ENCODE results near the gene CYP26B1. TPM values are rescaled to one million over a fixed set of nuclear protein-coding genes. Genes with fewer than 3 reads are reported as not detected.

Gene CYP26B1
- polyA plus RNA-seq, 3 donors = not detected

DNA sequence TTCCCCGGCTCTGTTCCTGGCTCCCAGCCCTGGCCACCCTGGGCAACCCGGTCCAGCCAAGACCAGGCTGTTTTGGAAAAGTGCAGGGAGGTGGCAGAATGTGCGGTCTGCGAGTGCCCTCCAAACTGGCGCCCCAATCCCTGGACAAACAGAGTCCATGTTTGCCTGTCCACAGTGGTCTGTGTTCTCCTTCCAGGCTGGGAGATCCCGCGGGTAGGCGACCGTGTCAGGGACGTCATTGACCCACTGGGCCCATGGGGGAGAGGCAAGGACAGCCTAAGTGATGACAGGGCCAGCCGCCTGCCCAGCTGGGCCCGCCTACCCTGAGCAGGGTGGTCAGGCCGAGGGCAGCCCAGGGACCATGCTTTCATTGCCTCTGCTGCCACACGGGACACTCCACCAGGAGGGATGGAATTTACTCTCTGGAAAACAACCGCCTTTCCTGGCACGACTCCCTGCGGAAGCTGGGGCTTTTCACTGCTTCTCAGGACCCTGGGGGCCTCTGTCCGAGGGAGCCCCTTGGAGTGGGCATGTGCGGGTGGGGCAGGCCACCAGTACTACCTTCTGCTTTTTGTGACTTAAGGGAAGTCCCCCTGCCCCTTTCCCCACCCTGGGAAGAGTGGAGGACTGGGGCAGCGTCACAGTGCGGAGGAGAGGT lies 20.1 kb downstream of the CYP26B1 start:
- Mint-ChIP-seq H3K9me3 (peaks cover 0 to 3% (median 0%) of the 10 kb centered on the region in 7 donors), H3K36me3 (no peaks in the 10 kb centered on the region), H3K27me3 (ENCODE audit: low read depth in 3 of 3) (peaks cover 11 to 14% (median 13%) of the 10 kb centered on the region in 3 donors), H3K4me3 (no peak overlapping the region), H3K27ac (no peak overlapping the region), H3K4me1 (no peaks in the 10 kb centered on the region)
- no peak overlapping the region for H3K4me2 ChIP-seq (replicated peaks; ENCODE audit: extremely low read depth, low read length, poor library complexity, severe bottlenecking)
- H3K36me3 ChIP-seq (replicated peaks in 1 of 2; ENCODE audit: control insufficient read depth in 1 of 2, insufficient read depth in 2 of 2, low read length in 2 of 2) = no peaks in the 10 kb centered on the region
- intact Hi-C loops (cut with micrococcal nuclease) = no loop called here
- 92% methylated on average over 17 of the region's 21 CpGs for WGBS (ENCODE audit: insufficient coverage)
- no peaks in the 10 kb centered on the region for H3K4me1 ChIP-seq (ENCODE audit: control insufficient read depth in 1 of 2, insufficient read depth in 2 of 2, low read length in 2 of 2)
- TF ChIP-seq, protein P1, sequence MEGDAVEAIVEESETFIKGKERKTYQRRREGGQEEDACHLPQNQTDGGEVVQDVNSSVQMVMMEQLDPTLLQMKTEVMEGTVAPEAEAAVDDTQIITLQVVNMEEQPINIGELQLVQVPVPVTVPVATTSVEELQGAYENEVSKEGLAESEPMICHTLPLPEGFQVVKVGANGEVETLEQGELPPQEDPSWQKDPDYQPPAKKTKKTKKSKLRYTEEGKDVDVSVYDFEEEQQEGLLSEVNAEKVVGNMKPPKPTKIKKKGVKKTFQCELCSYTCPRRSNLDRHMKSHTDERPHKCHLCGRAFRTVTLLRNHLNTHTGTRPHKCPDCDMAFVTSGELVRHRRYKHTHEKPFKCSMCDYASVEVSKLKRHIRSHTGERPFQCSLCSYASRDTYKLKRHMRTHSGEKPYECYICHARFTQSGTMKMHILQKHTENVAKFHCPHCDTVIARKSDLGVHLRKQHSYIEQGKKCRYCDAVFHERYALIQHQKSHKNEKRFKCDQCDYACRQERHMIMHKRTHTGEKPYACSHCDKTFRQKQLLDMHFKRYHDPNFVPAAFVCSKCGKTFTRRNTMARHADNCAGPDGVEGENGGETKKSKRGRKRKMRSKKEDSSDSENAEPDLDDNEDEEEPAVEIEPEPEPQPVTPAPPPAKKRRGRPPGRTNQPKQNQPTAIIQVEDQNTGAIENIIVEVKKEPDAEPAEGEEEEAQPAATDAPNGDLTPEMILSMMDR (IDR thresholded peaks at IDR 0.05) = no peak
- H4K20me1 ChIP-seq (ENCODE audit: insufficient read depth, low read length) = no peaks in the 10 kb centered on the region
- H3K9ac ChIP-seq (ENCODE audit: insufficient read depth, low read length, poor library complexity, severe bottlenecking) = no peak overlapping the region
- no peaks in the 10 kb centered on the region for H3K9me3 ChIP-seq (replicated peaks in 1 of 2; ENCODE audit: control insufficient read depth in 1 of 2, insufficient read depth in 1 of 2, low read length in 2 of 2)
- H3K4me3 ChIP-seq (replicated peaks in 1 of 3; ENCODE audit: low read depth in 2 of 3, low read length in 3 of 3) = no peak overlapping the region
- no peak for DNase-seq
- no peak overlapping the region for H2AFZ ChIP-seq (ENCODE audit: insufficient read depth, low read depth, low read length, poor library complexity, severe bottlenecking)
- no peaks in the 10 kb centered on the region for H3K27me3 ChIP-seq (ENCODE audit: control insufficient read depth in 2 of 2, insufficient read depth in 2 of 2, low read length in 2 of 2)
- H3K27ac ChIP-seq (ENCODE audit: low read depth in 1 of 2, low read length in 2 of 2) = no peak overlapping the region
- no peaks in the 10 kb centered on the region for H3K79me2 ChIP-seq (ENCODE audit: insufficient read depth, low read length)

DNA sequence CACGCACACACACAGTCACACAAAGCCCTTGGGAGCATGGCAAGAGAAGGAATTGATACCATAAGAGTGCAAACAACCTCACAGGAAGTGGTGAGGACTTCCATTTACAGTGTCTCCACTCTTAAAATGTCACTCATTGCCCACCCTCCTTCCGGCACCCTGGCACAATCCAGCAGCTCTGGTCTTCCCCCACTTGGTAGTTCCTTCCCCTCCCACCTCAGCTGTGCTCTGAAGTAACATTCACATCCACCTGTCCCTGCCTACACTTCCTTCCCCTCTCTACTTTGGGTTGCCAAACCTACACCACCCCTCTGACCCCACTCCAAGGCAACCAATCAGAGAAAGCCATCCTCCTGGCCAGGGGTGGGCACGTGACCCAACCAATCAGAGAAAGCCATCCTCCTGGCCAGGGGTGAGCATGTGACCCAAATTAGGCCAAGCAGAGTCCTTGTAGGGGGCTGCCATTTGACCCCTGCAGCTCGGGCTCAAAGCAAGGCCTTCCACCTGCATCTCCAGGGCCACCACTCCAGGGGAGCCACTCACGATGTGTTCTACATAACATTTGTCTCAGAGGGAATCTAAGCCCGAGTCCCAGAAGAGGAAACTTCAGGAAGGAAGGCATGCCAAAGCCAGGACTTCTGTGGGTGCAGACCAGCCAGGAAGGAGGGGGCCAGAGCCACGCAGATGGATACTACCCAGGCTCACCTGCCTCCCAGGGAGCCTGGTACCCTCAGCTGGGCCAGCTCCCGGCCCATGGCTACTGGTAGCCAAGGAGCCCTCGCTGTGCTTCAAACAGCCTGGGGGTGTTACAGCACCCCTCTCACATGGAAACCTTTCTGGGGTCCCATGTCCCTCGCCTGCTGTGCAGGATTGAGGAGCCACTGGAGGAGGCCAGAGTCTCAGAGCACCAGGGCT lies 21.2 kb downstream of the CYP26B1 start:
- Mint-ChIP-seq H3K27ac (no peak overlapping the region), H3K9me3 (peaks cover 0 to 5% (median 3%) of the 10 kb centered on the region in 7 donors), H3K4me1 (no peaks in the 10 kb centered on the region), H3K36me3 (no peaks in the 10 kb centered on the region), H3K27me3 (ENCODE audit: low read depth in 3 of 3) (peaks cover 11 to 14% (median 11%) of the 10 kb centered on the region in 3 donors), H3K4me3 (no peak overlapping the region)
- 76% methylated on average over 8 of the region's 10 CpGs for WGBS (ENCODE audit: insufficient coverage)
- H3K4me3 ChIP-seq (replicated peaks in 1 of 3; ENCODE audit: low read depth in 2 of 3, low read length in 3 of 3) = no peak overlapping the region
- H3K36me3 ChIP-seq (replicated peaks in 1 of 2; ENCODE audit: control insufficient read depth in 1 of 2, insufficient read depth in 2 of 2, low read length in 2 of 2) = no peaks in the 10 kb centered on the region
- H3K79me2 ChIP-seq (ENCODE audit: insufficient read depth, low read length) = no peaks in the 10 kb centered on the region
- H3K4me1 ChIP-seq (ENCODE audit: control insufficient read depth in 1 of 2, insufficient read depth in 2 of 2, low read length in 2 of 2) = no peaks in the 10 kb centered on the region
- H3K27ac ChIP-seq (ENCODE audit: low read depth in 1 of 2, low read length in 2 of 2) = no peak overlapping the region
- H4K20me1 ChIP-seq (ENCODE audit: insufficient read depth, low read length) = no peaks in the 10 kb centered on the region
- intact Hi-C loops (cut with micrococcal nuclease) = no loop called here
- TF ChIP-seq, protein P1 (IDR thresholded peaks at IDR 0.05) = no peak
- DNase-seq = no peak
- no peak overlapping the region for H2AFZ ChIP-seq (ENCODE audit: insufficient read depth, low read depth, low read length, poor library complexity, severe bottlenecking)
- H3K9ac ChIP-seq (ENCODE audit: insufficient read depth, low read length, poor library complexity, severe bottlenecking) = no peak overlapping the region
- H3K27me3 ChIP-seq (ENCODE audit: control insufficient read depth in 2 of 2, insufficient read depth in 2 of 2, low read length in 2 of 2) = no peaks in the 10 kb centered on the region
- no peaks in the 10 kb centered on the region for H3K9me3 ChIP-seq (replicated peaks in 1 of 2; ENCODE audit: control insufficient read depth in 1 of 2, insufficient read depth in 1 of 2, low read length in 2 of 2)
- no peak overlapping the region for H3K4me2 ChIP-seq (replicated peaks; ENCODE audit: extremely low read depth, low read length, poor library complexity, severe bottlenecking)
